H9 (cell line): ENCODE measurements around the gene TSC22D1. TPM values are rescaled to one million over a fixed set of nuclear protein-coding genes. Genes with fewer than 3 reads are reported as not detected.

Source experiments
- DNase-seq: peaks from one replicate; pipeline ENCODE4 v3.0.0-alpha.2; 2017
- H2AFZ ChIP-seq: one replicate; pipeline ENCODE4 v1.6.1; 2013; ENCODE audit warnings: mild to moderate bottlenecking, low read length, control low read depth, moderate library complexity
- H2AK5ac ChIP-seq: 2 replicates; pipeline ENCODE4 v1.6.1; 2013; ENCODE audit warnings: low read length, control low read depth, mixed read lengths; ENCODE audit not compliant: insufficient read length
- H2BK120ac ChIP-seq: one replicate; pipeline ENCODE4 v1.6.1; 2013; ENCODE audit warnings: low read depth, mild to moderate bottlenecking, low read length, control low read depth, inconsistent platforms; ENCODE audit not compliant: poor library complexity, severe bottlenecking
- H2BK12ac ChIP-seq: 2 replicates; pipeline ENCODE4 v1.6.1; 2013; ENCODE audit warnings: low read length, control low read depth, mixed read lengths, low read depth; ENCODE audit not compliant: insufficient read length
- H2BK15ac ChIP-seq: 2 replicates; pipeline ENCODE4 v1.6.1; 2013; ENCODE audit warnings: low read depth, low read length, control low read depth
- H2BK20ac ChIP-seq: one replicate; pipeline ENCODE4 v1.6.1; 2013; ENCODE audit warnings: low read depth, mild to moderate bottlenecking, low read length, control low read depth, inconsistent platforms; ENCODE audit not compliant: poor library complexity, severe bottlenecking
- H2BK5ac ChIP-seq: 2 replicates; pipeline ENCODE4 v1.6.1; 2013; ENCODE audit warnings: low read length, control low read depth, mixed read lengths; ENCODE audit not compliant: insufficient read length
- H3K14ac ChIP-seq: 2 replicates; pipeline ENCODE4 v1.6.1; 2013; ENCODE audit warnings: low read length, control low read depth; ENCODE audit not compliant: insufficient read depth
- H3K18ac ChIP-seq: 2 replicates; pipeline ENCODE4 v1.6.1; 2013; ENCODE audit warnings: low read depth, mild to moderate bottlenecking, mixed read lengths, low read length, control low read depth; ENCODE audit not compliant: insufficient read length
- H3K23ac ChIP-seq: 2 replicates; pipeline ENCODE4 v1.6.1; 2013; ENCODE audit warnings: low read length, control low read depth, mixed read lengths, low read depth; ENCODE audit not compliant: insufficient read length
- H3K23me2 ChIP-seq: 2 replicates; pipeline ENCODE4 v1.6.1; 2013; ENCODE audit warnings: low read depth, mild to moderate bottlenecking, mixed read lengths, low read length, control low read depth; ENCODE audit not compliant: insufficient read length, poor library complexity, severe bottlenecking
- H3K27ac ChIP-seq: 2 replicates; pipeline ENCODE4 v1.5.1; 2013; ENCODE audit warnings: low read length, control low read depth, mixed read lengths, low read depth; ENCODE audit not compliant: insufficient read length
- H3K27me3 ChIP-seq: 2 replicates; pipeline ENCODE4 v1.6.1; 2013; ENCODE audit warnings: low read length, control low read depth, inconsistent platforms; ENCODE audit not compliant: insufficient read depth
- H3K4ac ChIP-seq: 2 replicates; pipeline ENCODE4 v1.6.1; 2013; ENCODE audit warnings: low read depth, mild to moderate bottlenecking, control low read depth, inconsistent platforms, low read length, moderate library complexity
- H3K4me1 ChIP-seq: 2 replicates; pipeline ENCODE4 v1.6.1; 2013; ENCODE audit warnings: low read length, control low read depth, inconsistent platforms; ENCODE audit not compliant: insufficient read depth
- H3K4me2 ChIP-seq: 2 replicates; pipeline ENCODE4 v1.6.1; 2013; ENCODE audit warnings: low read length, control low read depth, mixed read lengths; ENCODE audit not compliant: insufficient read length, insufficient read depth
- H3K56ac ChIP-seq: 2 replicates; pipeline ENCODE4 v1.6.1; 2013; ENCODE audit warnings: low read depth, mild to moderate bottlenecking, mixed read lengths, low read length, control low read depth; ENCODE audit not compliant: insufficient read length
- H3K79me1 ChIP-seq: 2 replicates; pipeline ENCODE4 v1.6.1; 2013; ENCODE audit warnings: low read depth, mild to moderate bottlenecking, moderate library complexity, low read length, control low read depth, inconsistent platforms; ENCODE audit not compliant: insufficient read depth, poor library complexity, severe bottlenecking
- H3K79me2 ChIP-seq: 2 replicates; pipeline ENCODE4 v1.6.1; 2013; ENCODE audit warnings: low read length, control low read depth, inconsistent platforms; ENCODE audit not compliant: insufficient read depth
- H3K9ac ChIP-seq: 2 replicates; pipeline ENCODE4 v1.6.1; 2013; ENCODE audit warnings: low read length, control low read depth, mixed read lengths; ENCODE audit not compliant: insufficient read length; ENCODE audit errors: extremely low read depth
- H3K9me3 ChIP-seq: one replicate; pipeline ENCODE4 v1.6.1; 2013; ENCODE audit warnings: low read depth, low read length, inconsistent platforms; ENCODE audit not compliant: control insufficient read depth
- H3T11ph ChIP-seq: one replicate; pipeline ENCODE4 v1.6.1; 2013; ENCODE audit warnings: mild to moderate bottlenecking, low read length, control low read depth, inconsistent platforms
- H4K20me1 ChIP-seq: one replicate; pipeline ENCODE4 v1.6.1; 2013; ENCODE audit not compliant: control insufficient read depth, insufficient read length, insufficient read depth
- H4K5ac ChIP-seq: 2 replicates; pipeline ENCODE4 v1.6.1; 2013; ENCODE audit warnings: low read depth, mild to moderate bottlenecking, mixed read lengths, low read length, control low read depth; ENCODE audit not compliant: insufficient read length
- H4K8ac ChIP-seq: replicated peaks from 2 replicates; pipeline ENCODE4 v1.6.1; 2013; ENCODE audit warnings: low read length, control low read depth, mixed read lengths, low read depth; ENCODE audit not compliant: insufficient read length
- H4K91ac ChIP-seq: 2 replicates; pipeline ENCODE4 v1.6.1; 2013; ENCODE audit warnings: low read depth, mild to moderate bottlenecking, moderate library complexity, mixed read lengths, low read length, control low read depth; ENCODE audit not compliant: insufficient read length
- H3K27ac Mint-ChIP-seq, 3 experiments: 2 replicates in 2 of 3; 3 replicates in 1 of 3; pipeline ENCODE4 v1.8.0; 2020 to 2021; ENCODE audit warnings: mixed read lengths in 3 of 3, mild to moderate bottlenecking in 1 of 3, moderate library complexity in 1 of 3
- H3K27me3 Mint-ChIP-seq: 2 replicates; pipeline ENCODE4 v1.8.0; 2021; ENCODE audit warnings: low read depth, mild to moderate bottlenecking, moderate library complexity, mixed read lengths
- H3K36me3 Mint-ChIP-seq, 3 experiments: 2 replicates in 2 of 3; 3 replicates in 1 of 3; pipeline ENCODE4 v1.8.0; 2020 to 2021; ENCODE audit warnings: low read depth in 3 of 3, mixed read lengths in 3 of 3; ENCODE audit not compliant: insufficient read depth in 1 of 3
- H3K4me1 Mint-ChIP-seq, 2 experiments: 2 replicates each; pipeline ENCODE4 v1.8.0; 2020; ENCODE audit warnings: mixed read lengths in 2 of 2
- H3K4me3 Mint-ChIP-seq, 2 experiments: 2 replicates in 1 of 2; 3 replicates in 1 of 2; pipeline ENCODE4 v1.8.0; 2020 to 2021; ENCODE audit warnings: mild to moderate bottlenecking in 2 of 2, mixed read lengths in 2 of 2, moderate library complexity in 1 of 2
- H3K9me3 Mint-ChIP-seq, 2 experiments: 2 replicates in 1 of 2; 3 replicates in 1 of 2; pipeline ENCODE4 v1.8.0; 2020; ENCODE audit warnings: mild to moderate bottlenecking in 2 of 2, mixed read lengths in 2 of 2, moderate library complexity in 1 of 2
- CTCF ChIP-seq: fragments of 200-600 bp; sonication (generic); conservative IDR thresholded peaks from 3 replicates; pipeline ENCODE4 v1.8.0; 2021; ENCODE audit warnings: antibody characterized with exemption, mild to moderate bottlenecking
- WGBS: extraction: QIAGEN DNeasy Blood & Tissue Kit; methylation state at CpG from one replicate; pipeline ENCODE4 v1.1.7; 2013; ENCODE audit warnings: missing lambda C conversion rate, low lambda C conversion rate, mixed read lengths; ENCODE audit not compliant: insufficient read length; ENCODE audit errors: extremely low coverage; 5-methylcytosine and 5-hydroxymethylcytosine counted together
- total RNA-seq: library from RNA; stranded (reverse); gene quantifications from 2 replicates; pipeline ENCODE4 v1.2.1, GENCODE V29; 2021

Gene TSC22D1
- total RNA-seq, 1 experiment from 2014 or later, result 76.7 TPM

DNA sequence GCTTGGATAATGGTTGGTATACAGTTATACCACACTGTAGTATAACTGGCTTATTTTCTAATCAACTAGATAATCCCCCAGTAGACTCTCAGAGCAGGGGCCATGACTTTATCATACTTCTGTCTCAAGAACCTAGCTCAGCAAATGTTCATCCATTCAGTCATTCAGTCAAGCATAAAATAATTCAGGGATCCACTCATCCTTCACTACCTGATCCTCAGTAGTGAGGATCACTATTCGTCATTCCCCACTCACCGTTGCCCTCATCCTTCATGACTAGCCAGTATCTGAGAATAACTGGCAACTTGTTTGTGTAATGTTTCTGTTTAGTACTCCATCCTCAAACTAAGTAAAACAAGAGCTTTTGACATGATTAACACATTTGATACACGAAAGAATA lies 77.6 kb downstream of the TSC22D1 start:
- Histone ChIP-seq H3K14ac (no peak overlapping the region), H2BK120ac (no peak overlapping the region), H3K27ac (no peak overlapping the region), H3K23ac (no peak overlapping the region), H3K56ac (no peak overlapping the region), H3K4ac (no peak overlapping the region), H4K5ac (no peak overlapping the region), H2AK5ac (no peak overlapping the region), H2BK20ac (no peak overlapping the region), H2AFZ (no peak overlapping the region), H3K23me2 (no peaks in the 10 kb centered on the region), H3K9me3 (no peaks in the 10 kb centered on the region), H2BK5ac (no peak overlapping the region), H4K91ac (no peak overlapping the region), H3K4me1 (no peaks in the 10 kb centered on the region), H3K18ac (no peak overlapping the region), H3K79me2 (no peaks in the 10 kb centered on the region; the same call in 1 of the 2 replicates), H3K79me1 (no peaks in the 10 kb centered on the region), H4K20me1 (no peaks in the 10 kb centered on the region), H2BK12ac (no peak overlapping the region), H2BK15ac (no peak overlapping the region), H3T11ph (no peak overlapping the region), H3K9ac (no peak overlapping the region), H3K4me2 (no peak overlapping the region), H3K27me3 (no peaks in the 10 kb centered on the region), H4K8ac (no peak overlapping the region)
- Mint-ChIP-seq H3K4me3 (no peak overlapping the region), H3K36me3 (peaks cover 2 to 16% (median 5%) of the 10 kb centered on the region in 3 experiments; a peak in 6 of 7 replicates), H3K9me3 (no peaks in the 10 kb centered on the region; a peak in 1 of 5 replicates), H3K4me1 (peaks cover 11 to 24% of the 10 kb centered on the region in 2 experiments), H3K27me3 (no peaks in the 10 kb centered on the region), H3K27ac (0 out of 7 replicates have a peak overlapping the region, but pooled peaks of 1 of the 3 experiments have one; percentile 19)
- no peak for DNase-seq
- no CpG with 5 or more reads among the region's 3 CpGs for WGBS
- TF ChIP-seq CTCF, result no peak
